ENCODE results near the gene C1QTNF1. TPM values are rescaled to one million over a fixed set of nuclear protein-coding genes. Genes with fewer than 3 reads are reported as not detected.
A peak's percentile ranks its signal among the peaks of the same experiment; 100 is the strongest.

The C1QTNF1 gene
- total and polyA plus RNA-seq, 2 experiments from 2014 or later: 9.5 to 13.3 TPM

DNA sequence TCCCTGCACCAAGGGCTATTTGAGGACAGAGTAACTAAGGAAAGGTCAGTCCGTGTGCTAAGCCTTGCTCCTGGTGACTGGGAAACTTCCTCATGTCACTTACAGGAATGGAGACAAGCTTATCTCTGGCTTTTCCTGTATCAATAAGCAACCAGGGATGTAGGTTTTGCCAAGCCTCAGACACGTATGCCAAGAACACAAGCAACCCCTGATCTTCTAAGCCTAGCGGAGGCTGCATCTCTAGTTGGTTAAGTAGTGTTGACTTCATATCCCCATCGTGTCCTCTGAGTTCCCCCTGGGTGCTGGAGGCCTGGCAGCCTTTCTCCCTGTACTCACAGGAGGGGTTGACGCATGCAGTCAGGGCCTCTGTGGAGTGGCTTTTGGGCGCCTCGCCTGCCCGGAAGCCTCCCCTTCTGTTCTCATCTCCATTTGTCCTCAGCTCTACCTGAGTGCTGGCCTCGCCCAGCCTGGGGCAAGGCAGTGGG, 1.4 kb upstream of the C1QTNF1 start:
- no peak for TF ChIP-seq EZH2 (IDR thresholded peaks at IDR 0.05; ENCODE audit: borderline replicate concordance)
- no peak for TF ChIP-seq EZH2phosphoT487 (IDR thresholded peaks at IDR 0.05; ENCODE audit: low read depth, severe bottlenecking, unreplicated experiment)
- TF ChIP-seq, protein P1, sequence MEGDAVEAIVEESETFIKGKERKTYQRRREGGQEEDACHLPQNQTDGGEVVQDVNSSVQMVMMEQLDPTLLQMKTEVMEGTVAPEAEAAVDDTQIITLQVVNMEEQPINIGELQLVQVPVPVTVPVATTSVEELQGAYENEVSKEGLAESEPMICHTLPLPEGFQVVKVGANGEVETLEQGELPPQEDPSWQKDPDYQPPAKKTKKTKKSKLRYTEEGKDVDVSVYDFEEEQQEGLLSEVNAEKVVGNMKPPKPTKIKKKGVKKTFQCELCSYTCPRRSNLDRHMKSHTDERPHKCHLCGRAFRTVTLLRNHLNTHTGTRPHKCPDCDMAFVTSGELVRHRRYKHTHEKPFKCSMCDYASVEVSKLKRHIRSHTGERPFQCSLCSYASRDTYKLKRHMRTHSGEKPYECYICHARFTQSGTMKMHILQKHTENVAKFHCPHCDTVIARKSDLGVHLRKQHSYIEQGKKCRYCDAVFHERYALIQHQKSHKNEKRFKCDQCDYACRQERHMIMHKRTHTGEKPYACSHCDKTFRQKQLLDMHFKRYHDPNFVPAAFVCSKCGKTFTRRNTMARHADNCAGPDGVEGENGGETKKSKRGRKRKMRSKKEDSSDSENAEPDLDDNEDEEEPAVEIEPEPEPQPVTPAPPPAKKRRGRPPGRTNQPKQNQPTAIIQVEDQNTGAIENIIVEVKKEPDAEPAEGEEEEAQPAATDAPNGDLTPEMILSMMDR (IDR thresholded peaks at IDR 0.05; ENCODE audit: poor library complexity): no peak
- Histone ChIP-seq H4K20me1 (ENCODE audit: insufficient read depth, poor library complexity, severe bottlenecking) (no peaks in the 10 kb centered on the region), H3K27me3 (no peaks in the 10 kb centered on the region), H3K4me2 (no peak overlapping the region), H3K27ac (no peak overlapping the region), H3K79me2 (no peaks in the 10 kb centered on the region), H3K4me3 (no peak overlapping the region), H3K9me2 (replicated peaks; ENCODE audit: insufficient read depth) (no peaks in the 10 kb centered on the region), H3K9me3 (ENCODE audit: low read depth) (no peaks in the 10 kb centered on the region), H3K36me3 (replicated peaks; ENCODE audit: insufficient read depth, low read depth) (no peaks in the 10 kb centered on the region), H2AFZ (no peak overlapping the region), H3K4me1 (ENCODE audit: insufficient read depth) (peaks cover 54% of the 10 kb centered on the region)
- 76% methylated on average over 9 of the region's 9 CpGs for WGBS (ENCODE audit: low lambda C conversion rate, missing lambda C conversion rate)
- no peak for DNase-seq (ENCODE audit: low spot score)

- Histone ChIP-seq H3K9me2 (replicated peaks; ENCODE audit: insufficient read depth) (no peaks in the 10 kb centered on the region), H3K9me3 (ENCODE audit: low read depth) (no peaks in the 10 kb centered on the region), H3K36me3 (replicated peaks; ENCODE audit: insufficient read depth, low read depth) (no peaks in the 10 kb centered on the region), H2AFZ (no peak overlapping the region), H3K79me2 (no peaks in the 10 kb centered on the region), H3K27me3 (no peaks in the 10 kb centered on the region), H3K4me3 (no peak overlapping the region), H3K4me2 (peak overlapping the region; percentile 100), H3K4me1 (ENCODE audit: insufficient read depth) (peaks cover 61% of the 10 kb centered on the region), H4K20me1 (ENCODE audit: insufficient read depth, poor library complexity, severe bottlenecking) (no peaks in the 10 kb centered on the region), H3K27ac (no peak overlapping the region)
- no peak for DNase-seq (ENCODE audit: low spot score)
- WGBS (ENCODE audit: low lambda C conversion rate, missing lambda C conversion rate): 78% methylated on average over 12 of the region's 12 CpGs
- TF ChIP-seq, protein P1 (IDR thresholded peaks at IDR 0.05; ENCODE audit: poor library complexity): no peak
- TF ChIP-seq EZH2phosphoT487 (IDR thresholded peaks at IDR 0.05; ENCODE audit: low read depth, severe bottlenecking, unreplicated experiment) (no peak), EZH2 (IDR thresholded peaks at IDR 0.05; ENCODE audit: borderline replicate concordance) (no peak)
Observed at GRCh38 chr17:79023180-79023705, 726 bp upstream of the C1QTNF1 start.

GRCh38 chr17:79024901-79025737, 1.1 kb downstream of the C1QTNF1 start:
- WGBS (ENCODE audit: low lambda C conversion rate, missing lambda C conversion rate): 73% methylated on average over 31 of the region's 31 CpGs
- no peaks in the 10 kb centered on the region for H3K9me3 ChIP-seq (ENCODE audit: low read depth)
- no peaks in the 10 kb centered on the region for H3K36me3 ChIP-seq (replicated peaks; ENCODE audit: insufficient read depth, low read depth)
- TF ChIP-seq EZH2 (IDR thresholded peaks at IDR 0.05; ENCODE audit: borderline replicate concordance) (no peak), EZH2phosphoT487 (IDR thresholded peaks at IDR 0.05; ENCODE audit: low read depth, severe bottlenecking, unreplicated experiment) (no peak)
- TF ChIP-seq, protein P1 (IDR thresholded peaks at IDR 0.05; ENCODE audit: poor library complexity): no peak
- no peaks in the 10 kb centered on the region for H3K9me2 ChIP-seq (replicated peaks; ENCODE audit: insufficient read depth)
- H3K79me2 ChIP-seq: no peaks in the 10 kb centered on the region
- peaks cover 48% of the 10 kb centered on the region for H3K4me1 ChIP-seq (ENCODE audit: insufficient read depth)
- no peaks in the 10 kb centered on the region for H4K20me1 ChIP-seq (ENCODE audit: insufficient read depth, poor library complexity, severe bottlenecking)
- no peaks in the 10 kb centered on the region for H3K27me3 ChIP-seq
- H3K4me3 ChIP-seq: no peak overlapping the region
- no peak overlapping the region for H3K27ac ChIP-seq
- peak overlapping the region; percentile 86 for H2AFZ ChIP-seq
- peak overlapping the region; percentile 100 for H3K4me2 ChIP-seq
- DNase-seq (ENCODE audit: low spot score): no peak

All from hepatocyte (in vitro differentiated cells).